Endodermal cell (in vitro differentiated cells): ENCODE measurements around the gene CPT2. TPM values are rescaled to one million over a fixed set of nuclear protein-coding genes. Genes with fewer than 3 reads are reported as not detected.
A peak's percentile ranks its signal among the peaks of the same experiment; 100 is the strongest.

Experiments used
- DNase-seq: peaks from one replicate; pipeline ENCODE4 v3.0.0-alpha.2; 2017
- H3K27ac ChIP-seq: 2 replicates; pipeline ENCODE4 v1.5.1; 2013; ENCODE audit warnings: mild to moderate bottlenecking, low read depth, low read length, moderate library complexity
- H3K27me3 ChIP-seq: 2 replicates; pipeline ENCODE4 v1.6.1; 2013; ENCODE audit warnings: mild to moderate bottlenecking, low read length, moderate library complexity; ENCODE audit not compliant: insufficient read depth, control insufficient read depth, poor library complexity, severe bottlenecking
- H3K36me3 ChIP-seq: 2 replicates; pipeline ENCODE4 v1.7.0; 2013; ENCODE audit warnings: mild to moderate bottlenecking, low read length, moderate library complexity; ENCODE audit not compliant: control insufficient read depth, insufficient read depth
- H3K4me1 ChIP-seq: one replicate; pipeline ENCODE4 v1.7.0; 2013; ENCODE audit warnings: low read length; ENCODE audit not compliant: control insufficient read depth, insufficient read depth
- H3K4me3 ChIP-seq: 2 replicates; pipeline ENCODE4 v1.5.1; 2013; ENCODE audit warnings: mild to moderate bottlenecking, low read length, moderate library complexity
- H3K9ac ChIP-seq: 2 replicates; pipeline ENCODE4 v1.6.1; 2013; ENCODE audit warnings: mild to moderate bottlenecking, low read length, moderate library complexity; ENCODE audit not compliant: poor library complexity, severe bottlenecking; ENCODE audit errors: extremely low read depth
- H3K9me3 ChIP-seq: 2 replicates; pipeline ENCODE4 v1.6.1; 2013; ENCODE audit warnings: mild to moderate bottlenecking, low read length, moderate library complexity; ENCODE audit not compliant: control insufficient read depth
- H3K27ac Mint-ChIP-seq: 2 replicates; pipeline ENCODE4 v1.8.0; 2020; ENCODE audit warnings: mixed read lengths
- H3K27me3 Mint-ChIP-seq: 2 replicates; pipeline ENCODE4 v1.8.0; 2021; ENCODE audit warnings: mild to moderate bottlenecking, mixed read lengths; ENCODE audit not compliant: insufficient read depth
- H3K36me3 Mint-ChIP-seq: 2 replicates; pipeline ENCODE4 v1.8.0; 2020; ENCODE audit warnings: low read depth, mixed read lengths
- H3K4me1 Mint-ChIP-seq: 2 replicates; pipeline ENCODE4 v1.8.0; 2020; ENCODE audit warnings: mixed read lengths
- H3K4me3 Mint-ChIP-seq: 2 replicates; pipeline ENCODE4 v1.8.0; 2020; ENCODE audit warnings: mild to moderate bottlenecking, moderate library complexity, mixed read lengths
- H3K9me3 Mint-ChIP-seq: 2 replicates; pipeline ENCODE4 v1.8.0; 2020; ENCODE audit warnings: mild to moderate bottlenecking, mixed read lengths
- WGBS, 2 experiments: methylation state at CpG; one replicate each; pipeline versions ENCODE4 v1.1.5 to v1.1.7; 2013; ENCODE audit warnings: missing lambda C conversion rate in 2 of 2, mixed read lengths in 1 of 2; ENCODE audit not compliant: insufficient coverage in 1 of 2, insufficient read length in 1 of 2; 5-methylcytosine and 5-hydroxymethylcytosine counted together
- total RNA-seq, 2 donors: library from RNA; stranded (reverse); fragmentation: NEBNext Ultra II Directional in 1 of 2; extraction: Animal tissue kit (Norgen Biotek cat#: 25700) in 1 of 2; gene quantifications; 2 replicates in 1 of 2; 3 replicates in 1 of 2; pipeline ENCODE4 v1.2.1, GENCODE V29; 2021
- TF ChIP-seq, protein P1 (sequence below): fragments of 200-600 bp; sonication (generic); conservative IDR thresholded peaks from 2 replicates; pipeline ENCODE4 v1.5.0; 2021; ENCODE audit warnings: antibody characterized with exemption, mild to moderate bottlenecking

The CPT2 gene
- total RNA-seq, 2 donors from 2014 or later = 28.7 to 31.3 TPM

- Histone ChIP-seq H3K27ac (no peak overlapping the region), H3K4me1 (no peaks in the 10 kb centered on the region), H3K27me3 (no peaks in the 10 kb centered on the region), H3K9ac (no peak overlapping the region), H3K9me3 (no peaks in the 10 kb centered on the region), H3K36me3 (peaks cover 78% of the 10 kb centered on the region), H3K4me3 (no peak overlapping the region)
- Mint-ChIP-seq H3K4me1 (no peaks in the 10 kb centered on the region), H3K36me3 (peaks cover 64% of the 10 kb centered on the region), H3K9me3 (no peaks in the 10 kb centered on the region), H3K27ac (no peak overlapping the region), H3K27me3 (no peaks in the 10 kb centered on the region), H3K4me3 (no peak overlapping the region)
- no peak for DNase-seq
- TF ChIP-seq, protein P1, sequence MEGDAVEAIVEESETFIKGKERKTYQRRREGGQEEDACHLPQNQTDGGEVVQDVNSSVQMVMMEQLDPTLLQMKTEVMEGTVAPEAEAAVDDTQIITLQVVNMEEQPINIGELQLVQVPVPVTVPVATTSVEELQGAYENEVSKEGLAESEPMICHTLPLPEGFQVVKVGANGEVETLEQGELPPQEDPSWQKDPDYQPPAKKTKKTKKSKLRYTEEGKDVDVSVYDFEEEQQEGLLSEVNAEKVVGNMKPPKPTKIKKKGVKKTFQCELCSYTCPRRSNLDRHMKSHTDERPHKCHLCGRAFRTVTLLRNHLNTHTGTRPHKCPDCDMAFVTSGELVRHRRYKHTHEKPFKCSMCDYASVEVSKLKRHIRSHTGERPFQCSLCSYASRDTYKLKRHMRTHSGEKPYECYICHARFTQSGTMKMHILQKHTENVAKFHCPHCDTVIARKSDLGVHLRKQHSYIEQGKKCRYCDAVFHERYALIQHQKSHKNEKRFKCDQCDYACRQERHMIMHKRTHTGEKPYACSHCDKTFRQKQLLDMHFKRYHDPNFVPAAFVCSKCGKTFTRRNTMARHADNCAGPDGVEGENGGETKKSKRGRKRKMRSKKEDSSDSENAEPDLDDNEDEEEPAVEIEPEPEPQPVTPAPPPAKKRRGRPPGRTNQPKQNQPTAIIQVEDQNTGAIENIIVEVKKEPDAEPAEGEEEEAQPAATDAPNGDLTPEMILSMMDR = no peak
- WGBS, 2 experiments = 95 to 96% methylated on average over 3 to 4 of the region's 4 CpGs
Observed at GRCh38 chr1:53250325-53250724, 53.7 kb downstream of the CPT2 start.

GRCh38 chr1:53254011-53254640, 57.5 kb downstream of the CPT2 start:
- H3K36me3 Mint-ChIP-seq = peaks cover 70% of the 10 kb centered on the region
- H3K4me1 ChIP-seq = no peaks in the 10 kb centered on the region
- no peak overlapping the region for H3K4me3 ChIP-seq
- no peak overlapping the region for H3K4me3 Mint-ChIP-seq
- WGBS, 2 experiments = 97 to 100% methylated on average over 3 to 4 of the region's 4 CpGs
- H3K36me3 ChIP-seq = peaks cover 70% of the 10 kb centered on the region
- no peak overlapping the region for H3K9ac ChIP-seq
- H3K27me3 Mint-ChIP-seq = no peaks in the 10 kb centered on the region
- H3K4me1 Mint-ChIP-seq = no peaks in the 10 kb centered on the region
- H3K9me3 ChIP-seq = no peaks in the 10 kb centered on the region
- TF ChIP-seq, protein P1 = no peak
- DNase-seq = no peak
- no peaks in the 10 kb centered on the region for H3K27me3 ChIP-seq
- H3K27ac Mint-ChIP-seq = no peak overlapping the region
- H3K9me3 Mint-ChIP-seq = no peaks in the 10 kb centered on the region
- no peak overlapping the region for H3K27ac ChIP-seq

- Mint-ChIP-seq H3K27ac (no peak overlapping the region), H3K4me1 (no peaks in the 10 kb centered on the region), H3K36me3 (peaks cover 70% of the 10 kb centered on the region), H3K9me3 (no peaks in the 10 kb centered on the region), H3K4me3 (no peak overlapping the region), H3K27me3 (no peaks in the 10 kb centered on the region)
- Histone ChIP-seq H3K4me1 (no peaks in the 10 kb centered on the region), H3K9me3 (no peaks in the 10 kb centered on the region), H3K9ac (no peak overlapping the region), H3K27ac (no peak overlapping the region), H3K36me3 (peaks cover 70% of the 10 kb centered on the region), H3K4me3 (no peak overlapping the region), H3K27me3 (no peaks in the 10 kb centered on the region)
- TF ChIP-seq, protein P1 = peak; percentile 54
- no peak for DNase-seq
- 93 to 98% methylated on average over 4 of the region's 4 CpGs for WGBS, 2 experiments
Observed at GRCh38 chr1:53255031-53255430, 58.4 kb downstream of the CPT2 start.
